H1 (cell line): ENCODE results near the gene RBBP8.

ENCODE experiments used
- POLR2A ChIP-seq, 2 experiments: IDR thresholded peaks; 1 replicate in 1 of 2; 2 replicates in 1 of 2; pipeline ENCODE4 v1.6.1; 2011; ENCODE audit warnings: low read depth in 2 of 2, low read length in 2 of 2, mild to moderate bottlenecking in 2 of 2; ENCODE audit errors: control extremely low read depth in 1 of 2
- RBBP5 ChIP-seq: IDR thresholded peaks from 2 replicates; pipeline ENCODE4 v1.7.1; 2012; ENCODE audit warnings: low read depth, mild to moderate bottlenecking, inconsistent platforms, low read length, moderate library complexity, borderline replicate concordance

GRCh38 chr18:22939649-22940048 lies 6.5 kb downstream of the RBBP8 start:
- TF ChIP-seq POLR2A (IDR thresholded peaks at IDR 0.05; ENCODE audit: control extremely low read depth in 1 of 2, low read depth in 2 of 2, low read length in 2 of 2) (no peak), RBBP5 (no peak)
